ENCODE data around the gene STARD8.

The STARD8 gene

DNA sequence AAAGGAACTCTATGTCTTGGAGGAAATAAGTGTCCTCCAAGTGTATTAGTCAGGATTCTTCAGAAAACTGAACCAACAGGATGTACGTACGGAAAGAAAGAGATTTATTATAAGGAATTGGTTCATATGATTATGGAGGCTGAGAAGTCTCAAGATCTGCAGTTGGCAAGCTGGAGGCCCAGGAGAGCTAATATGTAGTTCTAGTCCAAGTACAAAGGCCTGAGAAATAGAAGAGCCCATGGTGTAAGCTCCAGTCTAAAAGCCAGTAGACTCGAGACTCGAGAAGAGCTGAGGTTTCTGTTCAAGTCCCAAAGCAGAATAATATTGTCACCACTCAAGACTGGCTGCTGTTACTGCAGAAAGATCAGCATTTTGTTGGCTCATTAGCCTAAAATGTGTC, 116.0 kb downstream of the STARD8 start:
- DNase-seq (ENCODE audit: low read depth, low spot score), result no peak
- Histone ChIP-seq H3K4me1 (ENCODE audit: insufficient read depth, insufficient read length) (no peaks in the 10 kb centered on the region), H3K9me3 (ENCODE audit: insufficient read depth, low read length) (no peaks in the 10 kb centered on the region), H3K36me3 (ENCODE audit: insufficient read depth, insufficient read length, low read length) (no peaks in the 10 kb centered on the region), H3K4me3 (ENCODE audit: insufficient read length, low read depth) (no peak overlapping the region), H3K27me3 (ENCODE audit: insufficient read depth, insufficient read length) (peaks cover 6% of the 10 kb centered on the region), H3K9ac (ENCODE audit: insufficient read length, low read depth) (no peak overlapping the region)
- TF ChIP-seq SUZ12 (IDR thresholded peaks at IDR 0.05; ENCODE audit: extremely low read depth, insufficient read depth, insufficient read length), result no peak
- TF ChIP-seq ZNF274 (IDR thresholded peaks at IDR 0.05; ENCODE audit: low read depth, low read length), result no peak
- no peak for TF ChIP-seq YY1 (IDR thresholded peaks at IDR 0.05; ENCODE audit: insufficient read depth, insufficient read length)

Measured in NT2/D1 (cell line).